Endothelial cell of umbilical vein (primary cell): ENCODE measurements around the gene BAG5. TPM values are rescaled to one million over a fixed set of nuclear protein-coding genes. Genes with fewer than 3 reads are reported as not detected.

Source experiments
- BruUV-seq: library from RNA; stranded (reverse); fragments of 400-500 nt; replicated peaks from 2 replicates; lab custom pipeline; 2021; lab: Mats Ljungman, UMichigan
- CTCF ChIA-PET: fragments of 300-600, 350-600 bp; sonication (Branson Sonifier 250); formaldehyde crosslinking; loops from one replicate; lab custom pipeline; 2021; ENCODE audit warnings: antibody characterized with exemption, inconsistent platforms; lab: Charles Lee
- POLR2A ChIA-PET: fragments of 300-600, 350-600 bp; sonication (Branson Sonifier 250); formaldehyde crosslinking; loops from one replicate; lab custom pipeline; 2021; ENCODE audit warnings: antibody characterized with exemption, inconsistent platforms; lab: Charles Lee
- DNase-seq: peaks from one replicate; pipeline ENCODE4 v3.0.0-alpha.2; 2011; ENCODE audit warnings: low read depth, low spot score
- FAIRE-seq: peaks from 2 replicates; lab custom pipeline; 2011; peaks lifted over from hg19 to GRCh38; lab: Jason Lieb, UNC
- H2AFZ ChIP-seq: 2 replicates; pipeline ENCODE4 v1.6.0; 2012; ENCODE audit warnings: low read depth, low read length, control low read depth, inconsistent platforms
- H3K27ac ChIP-seq: 2 replicates; pipeline ENCODE4 v1.5.1; 2011; ENCODE audit warnings: low read depth, mild to moderate bottlenecking, control low read depth, low read length, moderate library complexity; ENCODE audit not compliant: insufficient read depth
- H3K27me3 ChIP-seq, 2 experiments: 2 replicates each; pipeline versions ENCODE4 v1.6.0 to v1.6.1; 2011; ENCODE audit warnings: low read length in 2 of 2, mixed read lengths in 1 of 2; ENCODE audit not compliant: control insufficient read depth in 2 of 2, insufficient read depth in 2 of 2
- H3K36me3 ChIP-seq, 2 experiments: 2 replicates in 1 of 2; 3 replicates in 1 of 2; pipeline ENCODE4 v1.5.1; 2011; ENCODE audit warnings: low read length in 2 of 2, mild to moderate bottlenecking in 1 of 2, moderate library complexity in 1 of 2; ENCODE audit not compliant: control insufficient read depth in 2 of 2, insufficient read depth in 2 of 2; ENCODE audit errors: extremely low read depth in 1 of 2
- H3K4me1 ChIP-seq: 3 replicates; pipeline ENCODE4 v1.5.1; 2011; ENCODE audit warnings: mild to moderate bottlenecking, low read length; ENCODE audit not compliant: control insufficient read depth, insufficient read depth; ENCODE audit errors: extremely low read depth
- H3K4me2 ChIP-seq: 2 replicates; pipeline ENCODE4 v1.6.1; 2011; ENCODE audit warnings: low read length, control low read depth, mixed read lengths; ENCODE audit not compliant: insufficient read depth
- H3K4me3 ChIP-seq, 3 experiments: fragments of 200-600 bp in 1 of 3; sonication (generic), shearing (Covaris generic) in 1 of 3; replicated peaks in 1 of 3; 2 replicates each; pipeline ENCODE4 v1.5.1; 2011 to 2016; ENCODE audit warnings: control low read depth in 3 of 3, low read length in 3 of 3, mild to moderate bottlenecking in 2 of 3, inconsistent platforms in 1 of 3, low read depth in 1 of 3, moderate library complexity in 1 of 3; ENCODE audit not compliant: insufficient read depth in 1 of 3
- H3K79me2 ChIP-seq: 2 replicates; pipeline ENCODE4 v1.6.0; 2012; ENCODE audit warnings: low read length, inconsistent platforms; ENCODE audit not compliant: control insufficient read depth, insufficient read depth
- H3K9ac ChIP-seq: replicated peaks from 2 replicates; pipeline ENCODE3; 2011; ENCODE audit warnings: low read length, control low read depth; ENCODE audit not compliant: insufficient read depth; ENCODE audit errors: extremely low read depth
- H3K9me1 ChIP-seq: replicated peaks from 3 replicates; pipeline ENCODE4 v1.6.0; 2011; ENCODE audit warnings: mild to moderate bottlenecking, low read length; ENCODE audit not compliant: control insufficient read depth, insufficient read depth; ENCODE audit errors: extremely low read depth
- H3K9me3 ChIP-seq: replicated peaks from 2 replicates; pipeline ENCODE4 v1.5.1; 2012; ENCODE audit warnings: low read length, inconsistent platforms; ENCODE audit not compliant: control insufficient read depth, insufficient read depth
- H4K20me1 ChIP-seq: replicated peaks from 2 replicates; pipeline ENCODE3; 2011; ENCODE audit warnings: mild to moderate bottlenecking, low read length; ENCODE audit not compliant: control insufficient read depth, insufficient read depth; ENCODE audit errors: extremely low read depth
- EZH2 ChIP-seq: IDR thresholded peaks from 2 replicates; pipeline ENCODE4 v1.6.1; 2012; ENCODE audit warnings: borderline replicate concordance, low read depth, mild to moderate bottlenecking, moderate library complexity, low read length, inconsistent platforms; ENCODE audit not compliant: severe bottlenecking
- FOS ChIP-seq: IDR thresholded peaks from 2 replicates; pipeline ENCODE4 v1.6.1; 2011; ENCODE audit warnings: mild to moderate bottlenecking, low read length, moderate library complexity, borderline replicate concordance; ENCODE audit not compliant: insufficient read depth
- GATA2 ChIP-seq: IDR thresholded peaks from 2 replicates; pipeline ENCODE4 v1.7.0; 2011; ENCODE audit warnings: low read depth, mild to moderate bottlenecking, moderate library complexity, mixed read lengths, low read length; ENCODE audit not compliant: insufficient read length, insufficient read depth
- JUN ChIP-seq: IDR thresholded peaks from 2 replicates; pipeline ENCODE4 v1.6.1; 2011; ENCODE audit warnings: borderline replicate concordance, low read depth; ENCODE audit not compliant: insufficient read length, insufficient read depth
- MYC ChIP-seq: IDR thresholded peaks from one replicate; pipeline ENCODE4 v1.6.1; 2011; ENCODE audit warnings: mild to moderate bottlenecking, low read depth, low read length
- POLR2A ChIP-seq: IDR thresholded peaks from 2 replicates; pipeline ENCODE4 v1.6.1; 2012; ENCODE audit warnings: low read depth, mild to moderate bottlenecking, control low read depth, low read length
- POLR2AphosphoS5 ChIP-seq: IDR thresholded peaks from 2 replicates; pipeline ENCODE4 v1.6.1; 2012; ENCODE audit warnings: low read depth, mild to moderate bottlenecking, control low read depth, low read length, moderate library complexity; ENCODE audit not compliant: insufficient read depth
- dilution Hi-C: fragments of 300-500 bp; cut with MboI; formaldehyde crosslinking; loops from one replicate; pipeline ENCODE4 v1.15.0; 2019; ENCODE audit warnings: low sequenced_read_pairs; ENCODE audit not compliant: extremely low pct_ligation_motif_present
- intact Hi-C: fragments of 100-400 bp; cut with micrococcal nuclease; formaldehyde crosslinking; loops from one replicate; pipeline ENCODE4 v1.10.0; 2022
- polyA plus RNA-seq, 4 experiments: library from polyadenylated mRNA; depleted of rRNA in 3 of 4; stranded (reverse) in 3 of 4; unstranded in 1 of 4; fragments of >200 nt; gene quantifications; 2 replicates each; pipeline versions ENCODE4 v1.2.1 to v1.2.3, GENCODE V29; 2011 to 2012; ENCODE audit warnings: missing spikeins in 1 of 4
- total RNA-seq: library from RNA; stranded (reverse); gene quantifications from 2 replicates; pipeline ENCODE4 v1.2.3, GENCODE V29; 2021
- TF ChIP-seq, protein P1 (sequence below): IDR thresholded peaks from 2 replicates; pipeline ENCODE4 v1.6.1; 2011; ENCODE audit not compliant: insufficient read depth, insufficient read length
- TF ChIP-seq, protein P2 (sequence below), 2 donors: IDR thresholded peaks; 1 replicate in 1 of 2; 2 replicates in 1 of 2; pipeline ENCODE4 v1.5.1; 2011; ENCODE audit warnings: low read length in 2 of 2, mild to moderate bottlenecking in 2 of 2, moderate library complexity in 2 of 2, control low read depth in 1 of 2, inconsistent platforms in 1 of 2, low read depth in 1 of 2; ENCODE audit not compliant: insufficient read depth in 1 of 2; ENCODE audit errors: extremely low read depth in 1 of 2

BAG5 gene
- total and polyA plus RNA-seq, 2 donors (not counting 3 experiments of a cell fraction or from before 2014, with no cell fraction given), result 6.3 to 32.5 TPM

DNA sequence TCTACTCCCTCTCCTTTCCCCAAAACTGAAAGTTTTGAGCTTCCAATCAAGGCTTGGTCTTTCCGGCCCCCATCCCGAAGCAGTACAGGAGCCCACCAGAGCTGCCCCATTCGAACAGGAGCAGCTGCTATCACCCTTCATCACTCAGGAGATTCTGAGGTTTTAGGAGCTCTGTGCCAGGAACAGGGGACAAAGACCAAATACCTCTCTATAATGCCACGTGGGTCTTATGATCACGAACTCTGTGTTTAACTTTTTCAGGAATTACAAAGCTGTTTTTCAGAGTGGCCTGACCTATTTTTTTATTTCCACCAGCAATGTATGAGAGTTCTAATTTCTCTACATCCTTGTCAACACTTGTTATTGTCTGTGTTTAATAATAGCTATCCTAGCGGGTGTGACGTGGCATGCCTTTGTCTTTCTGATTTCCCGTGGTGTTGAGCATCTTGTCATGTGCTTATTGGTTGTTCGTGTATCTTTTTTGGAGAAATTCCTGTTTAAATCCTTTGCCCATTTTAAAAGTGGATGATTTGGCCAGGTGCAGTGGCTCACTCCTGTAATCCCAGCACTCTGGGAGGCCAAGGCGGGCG, 22.0 kb upstream of the BAG5 start:
- H2AFZ ChIP-seq, result no peak overlapping the region
- ChIA-PET POLR2A (no interaction called here), CTCF (interaction anchor here (0.8 to 1.0 kb wide), 2 partner anchors 11 to 21 kb away, joined by 3 read pairs; no protein-coding TSS in a partner anchor)
- TF ChIP-seq EZH2, result no peak
- TF ChIP-seq GATA2, result no peak
- no peak for TF ChIP-seq POLR2A
- TF ChIP-seq JUN, result no peak
- no peak for TF ChIP-seq FOS
- H3K4me1 ChIP-seq, result no peaks in the 10 kb centered on the region
- no peak overlapping the region for H3K4me2 ChIP-seq
- peaks cover 0 to 7% of the 10 kb centered on the region in 2 experiments for H3K36me3 ChIP-seq
- dilution Hi-C loops (no loop called here), intact Hi-C loops (no loop called here)
- H3K9ac ChIP-seq, result no peak overlapping the region
- H4K20me1 ChIP-seq, result no peaks in the 10 kb centered on the region
- H3K27me3 ChIP-seq, result no peaks in the 10 kb centered on the region
- peaks cover 6% of the 10 kb centered on the region for H3K79me2 ChIP-seq
- no peaks in the 10 kb centered on the region for H3K9me1 ChIP-seq
- no peak for DNase-seq
- H3K4me3 ChIP-seq, result no peak overlapping the region
- H3K9me3 ChIP-seq, result no peaks in the 10 kb centered on the region
- H3K27ac ChIP-seq, result no peak overlapping the region
- no TSS peak for BruUV-seq
- no peak for FAIRE-seq

DNA sequence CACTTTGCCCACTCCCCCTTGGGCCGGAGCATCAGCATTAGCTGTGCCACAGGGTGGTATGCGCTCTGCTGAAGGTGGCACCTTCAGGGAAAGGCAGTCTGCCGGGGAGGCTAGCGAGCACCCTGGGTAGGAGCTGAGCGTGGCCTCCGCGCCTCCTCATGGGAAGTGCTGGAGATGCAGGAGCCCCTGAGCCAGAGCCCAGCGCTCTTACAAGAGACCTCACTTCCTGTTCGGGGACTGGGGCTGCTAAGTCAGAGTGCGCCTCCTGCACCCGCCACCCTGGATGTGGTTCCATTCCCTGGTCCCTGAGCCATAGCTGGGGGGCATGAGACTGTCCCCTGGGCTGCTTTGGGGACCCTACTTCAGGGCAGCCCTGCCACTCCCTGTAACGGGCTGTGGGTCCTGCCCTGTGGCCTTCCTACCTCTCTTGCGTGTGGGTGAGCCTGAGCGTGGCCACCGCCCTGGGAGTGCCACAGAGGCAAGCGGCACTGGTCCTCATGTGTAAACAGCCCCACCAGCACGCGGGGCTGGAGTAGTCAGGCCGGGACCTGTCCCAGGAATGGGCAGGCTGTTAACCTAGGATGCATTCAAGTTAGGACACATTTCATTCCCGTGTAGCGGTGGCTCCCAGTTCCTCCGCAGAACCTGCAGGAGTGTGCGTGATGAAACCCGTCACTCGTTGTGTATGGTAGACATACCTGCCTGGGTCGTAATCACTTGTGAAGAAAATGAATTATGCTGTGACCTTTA, 19.7 kb upstream of the BAG5 start:
- peaks cover 3% of the 10 kb centered on the region for H3K4me1 ChIP-seq
- no peak overlapping the region for H3K4me2 ChIP-seq
- no TSS peak for BruUV-seq
- no peaks in the 10 kb centered on the region for H3K9me3 ChIP-seq
- no peaks in the 10 kb centered on the region for H4K20me1 ChIP-seq
- peaks cover 16% of the 10 kb centered on the region for H3K79me2 ChIP-seq
- ChIA-PET POLR2A (no interaction called here), CTCF (interaction anchor here (1.5 kb wide), 1 partner anchor 63 kb away, joined by 3 read pairs; no protein-coding TSS in a partner anchor)
- no peak for FAIRE-seq
- H2AFZ ChIP-seq, result no peak overlapping the region
- TF ChIP-seq FOS, result no peak
- TF ChIP-seq, protein P1, sequence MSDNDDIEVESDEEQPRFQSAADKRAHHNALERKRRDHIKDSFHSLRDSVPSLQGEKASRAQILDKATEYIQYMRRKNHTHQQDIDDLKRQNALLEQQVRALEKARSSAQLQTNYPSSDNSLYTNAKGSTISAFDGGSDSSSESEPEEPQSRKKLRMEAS, result no peak
- no peak for TF ChIP-seq GATA2
- TF ChIP-seq, protein P2, sequence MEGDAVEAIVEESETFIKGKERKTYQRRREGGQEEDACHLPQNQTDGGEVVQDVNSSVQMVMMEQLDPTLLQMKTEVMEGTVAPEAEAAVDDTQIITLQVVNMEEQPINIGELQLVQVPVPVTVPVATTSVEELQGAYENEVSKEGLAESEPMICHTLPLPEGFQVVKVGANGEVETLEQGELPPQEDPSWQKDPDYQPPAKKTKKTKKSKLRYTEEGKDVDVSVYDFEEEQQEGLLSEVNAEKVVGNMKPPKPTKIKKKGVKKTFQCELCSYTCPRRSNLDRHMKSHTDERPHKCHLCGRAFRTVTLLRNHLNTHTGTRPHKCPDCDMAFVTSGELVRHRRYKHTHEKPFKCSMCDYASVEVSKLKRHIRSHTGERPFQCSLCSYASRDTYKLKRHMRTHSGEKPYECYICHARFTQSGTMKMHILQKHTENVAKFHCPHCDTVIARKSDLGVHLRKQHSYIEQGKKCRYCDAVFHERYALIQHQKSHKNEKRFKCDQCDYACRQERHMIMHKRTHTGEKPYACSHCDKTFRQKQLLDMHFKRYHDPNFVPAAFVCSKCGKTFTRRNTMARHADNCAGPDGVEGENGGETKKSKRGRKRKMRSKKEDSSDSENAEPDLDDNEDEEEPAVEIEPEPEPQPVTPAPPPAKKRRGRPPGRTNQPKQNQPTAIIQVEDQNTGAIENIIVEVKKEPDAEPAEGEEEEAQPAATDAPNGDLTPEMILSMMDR (IDR thresholded peaks at IDR 0.05; ENCODE audit: extremely low read depth in 1 of 2, insufficient read depth in 1 of 2, low read depth in 1 of 2, low read length in 2 of 2), result no peak
- no peak for TF ChIP-seq POLR2A
- TF ChIP-seq EZH2, result no peak
- no peak for TF ChIP-seq POLR2AphosphoS5
- TF ChIP-seq MYC, result no peak
- TF ChIP-seq JUN, result no peak
- no peaks in the 10 kb centered on the region for H3K27me3 ChIP-seq
- no peak overlapping the region for H3K4me3 ChIP-seq
- intact Hi-C loops, result no loop called here
- dilution Hi-C loops, result no loop called here
- no peak overlapping the region for H3K9ac ChIP-seq
- no peak for DNase-seq
- no peak overlapping the region for H3K27ac ChIP-seq
- H3K36me3 ChIP-seq, result peaks cover 12 to 14% of the 10 kb centered on the region in 2 experiments
- H3K9me1 ChIP-seq, result no peaks in the 10 kb centered on the region
